ENCODE data around the gene SLC2A13.

Gene SLC2A13

GRCh38 chr12:40001406-40001805 lies 104.5 kb downstream of the SLC2A13 start:
- H3K4me3 ChIP-seq (ENCODE audit: low read depth, low read length), result no peak overlapping the region
- no peak for TF ChIP-seq MAX (IDR thresholded peaks at IDR 0.05; ENCODE audit: low read depth, low read length)
- TF ChIP-seq POLR2A (IDR thresholded peaks at IDR 0.05; ENCODE audit: extremely low read depth, insufficient read length), result no peak
- no peak for TF ChIP-seq MYC (IDR thresholded peaks at IDR 0.05; ENCODE audit: low read depth, low read length)
- TF ChIP-seq CTCF (IDR thresholded peaks at IDR 0.05; ENCODE audit: low read depth, low read length), result no peak
- DNase-seq (ENCODE audit: low read depth), result no peak

GRCh38 chr12:40000884-40001283 lies 105.0 kb downstream of the SLC2A13 start:
- no peak overlapping the region for H3K4me3 ChIP-seq (ENCODE audit: low read depth, low read length)
- DNase-seq (ENCODE audit: low read depth), result no peak
- no peak for TF ChIP-seq MYC (IDR thresholded peaks at IDR 0.05; ENCODE audit: low read depth, low read length)
- no peak for TF ChIP-seq CTCF (IDR thresholded peaks at IDR 0.05; ENCODE audit: low read depth, low read length)
- no peak for TF ChIP-seq MAX (IDR thresholded peaks at IDR 0.05; ENCODE audit: low read depth, low read length)
- TF ChIP-seq POLR2A (IDR thresholded peaks at IDR 0.05; ENCODE audit: extremely low read depth, insufficient read length), result no peak

- DNase-seq (ENCODE audit: low read depth), result no peak
- H3K4me3 ChIP-seq (ENCODE audit: low read depth, low read length), result no peak overlapping the region
- TF ChIP-seq MYC (IDR thresholded peaks at IDR 0.05; ENCODE audit: low read depth, low read length) (no peak), MAX (IDR thresholded peaks at IDR 0.05; ENCODE audit: low read depth, low read length) (no peak), CTCF (IDR thresholded peaks at IDR 0.05; ENCODE audit: low read depth, low read length) (no peak), POLR2A (IDR thresholded peaks at IDR 0.05; ENCODE audit: extremely low read depth, insufficient read length) (no peak)
Observed at GRCh38 chr12:39993268-39993667, 112.6 kb downstream of the SLC2A13 start.

GRCh38 chr12:39990122-39991101 lies 115.5 kb downstream of the SLC2A13 start:
- DNase-seq (ENCODE audit: low read depth), result peak; percentile 70
- TF ChIP-seq MAX (IDR thresholded peaks at IDR 0.05; ENCODE audit: low read depth, low read length) (0 out of 2 replicates have a peak, but pooled peaks have one; percentile 8), MYC (IDR thresholded peaks at IDR 0.05; ENCODE audit: low read depth, low read length) (no peak), CTCF (IDR thresholded peaks at IDR 0.05; ENCODE audit: low read depth, low read length) (peak; percentile 88), POLR2A (IDR thresholded peaks at IDR 0.05; ENCODE audit: extremely low read depth, insufficient read length) (no peak)
- H3K4me3 ChIP-seq (ENCODE audit: low read depth, low read length), result no peak overlapping the region

GRCh38 chr12:39989501-39989900 lies 116.4 kb downstream of the SLC2A13 start:
- no peak for DNase-seq (ENCODE audit: low read depth)
- TF ChIP-seq CTCF (IDR thresholded peaks at IDR 0.05; ENCODE audit: low read depth, low read length) (no peak), MAX (IDR thresholded peaks at IDR 0.05; ENCODE audit: low read depth, low read length) (no peak), MYC (IDR thresholded peaks at IDR 0.05; ENCODE audit: low read depth, low read length) (no peak), POLR2A (IDR thresholded peaks at IDR 0.05; ENCODE audit: extremely low read depth, insufficient read length) (no peak)
- H3K4me3 ChIP-seq (ENCODE audit: low read depth, low read length), result no peak overlapping the region

All from NB4 (cell line).